ENCODE measurements around the gene NUDT22.

- TF ChIP-seq CTCF (IDR thresholded peaks at IDR 0.05; ENCODE audit: low read length) (no peak), EZH2 (IDR thresholded peaks at IDR 0.05; ENCODE audit: borderline replicate concordance, low read length) (no peak)
Measured at GRCh38 chr11:64227405-64227956, 1.4 kb downstream of the NUDT22 start.

All from OCI-LY1 (cell line).